ENCODE results near the gene FLYWCH1.
"Not testable (repeated sequence)": the region's sequence is repeated elsewhere in the genome, so short reads cannot be mapped to it uniquely, and the experiment has no call there.

The FLYWCH1 gene

GRCh38 chr16:2905241-2905987, 6.3 kb upstream of the FLYWCH1 start:
- no peak for TF ChIP-seq ZNF8 (CRISPR knock-in tag; IDR thresholded peaks at IDR 0.05)
- no peak for TF ChIP-seq CSDC2 (CRISPR knock-in tag; IDR thresholded peaks at IDR 0.05)
- no peak for TF ChIP-seq ZFP3 (CRISPR knock-in tag; IDR thresholded peaks at IDR 0.05)
- no peak for TF ChIP-seq SNAI2 (CRISPR knock-in tag; IDR thresholded peaks at IDR 0.05)
- no peak for TF ChIP-seq ESRRG (CRISPR knock-in tag; IDR thresholded peaks at IDR 0.05)
- peak; percentile 88 for ATAC-seq

DNA sequence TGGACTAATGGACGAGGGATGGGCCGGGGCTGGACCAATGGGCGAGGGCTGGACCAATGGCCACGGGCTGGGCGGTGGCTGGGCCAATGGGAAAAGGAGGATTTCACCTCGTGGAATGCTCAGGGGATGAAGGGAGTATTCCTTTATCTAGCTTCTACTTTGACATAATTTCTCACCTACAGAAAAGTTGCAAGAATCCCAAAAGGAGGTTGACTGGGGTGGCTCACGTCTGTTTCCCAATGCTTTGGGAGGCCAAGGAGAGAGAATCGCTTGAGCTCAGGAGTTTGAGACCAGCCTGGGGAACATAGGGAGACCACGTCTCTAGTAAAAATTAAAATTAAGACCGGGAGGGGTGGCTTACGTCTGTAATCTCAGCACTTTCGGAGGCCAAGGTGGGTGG, 5.7 kb upstream of the FLYWCH1 start:
- ATAC-seq, result peak; percentile 82
- TF ChIP-seq, protein P1, sequence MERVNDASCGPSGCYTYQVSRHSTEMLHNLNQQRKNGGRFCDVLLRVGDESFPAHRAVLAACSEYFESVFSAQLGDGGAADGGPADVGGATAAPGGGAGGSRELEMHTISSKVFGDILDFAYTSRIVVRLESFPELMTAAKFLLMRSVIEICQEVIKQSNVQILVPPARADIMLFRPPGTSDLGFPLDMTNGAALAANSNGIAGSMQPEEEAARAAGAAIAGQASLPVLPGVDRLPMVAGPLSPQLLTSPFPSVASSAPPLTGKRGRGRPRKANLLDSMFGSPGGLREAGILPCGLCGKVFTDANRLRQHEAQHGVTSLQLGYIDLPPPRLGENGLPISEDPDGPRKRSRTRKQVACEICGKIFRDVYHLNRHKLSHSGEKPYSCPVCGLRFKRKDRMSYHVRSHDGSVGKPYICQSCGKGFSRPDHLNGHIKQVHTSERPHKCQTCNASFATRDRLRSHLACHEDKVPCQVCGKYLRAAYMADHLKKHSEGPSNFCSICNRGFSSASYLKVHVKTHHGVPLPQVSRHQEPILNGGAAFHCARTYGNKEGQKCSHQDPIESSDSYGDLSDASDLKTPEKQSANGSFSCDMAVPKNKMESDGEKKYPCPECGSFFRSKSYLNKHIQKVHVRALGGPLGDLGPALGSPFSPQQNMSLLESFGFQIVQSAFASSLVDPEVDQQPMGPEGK (CRISPR knock-in tag; IDR thresholded peaks at IDR 0.05; ENCODE audit: borderline replicate concordance), result no peak
- no peak for TF ChIP-seq ZNF8 (CRISPR knock-in tag; IDR thresholded peaks at IDR 0.05)
- no peak for TF ChIP-seq OSR1 (CRISPR knock-in tag; IDR thresholded peaks at IDR 0.05)
- TF ChIP-seq, protein P2, sequence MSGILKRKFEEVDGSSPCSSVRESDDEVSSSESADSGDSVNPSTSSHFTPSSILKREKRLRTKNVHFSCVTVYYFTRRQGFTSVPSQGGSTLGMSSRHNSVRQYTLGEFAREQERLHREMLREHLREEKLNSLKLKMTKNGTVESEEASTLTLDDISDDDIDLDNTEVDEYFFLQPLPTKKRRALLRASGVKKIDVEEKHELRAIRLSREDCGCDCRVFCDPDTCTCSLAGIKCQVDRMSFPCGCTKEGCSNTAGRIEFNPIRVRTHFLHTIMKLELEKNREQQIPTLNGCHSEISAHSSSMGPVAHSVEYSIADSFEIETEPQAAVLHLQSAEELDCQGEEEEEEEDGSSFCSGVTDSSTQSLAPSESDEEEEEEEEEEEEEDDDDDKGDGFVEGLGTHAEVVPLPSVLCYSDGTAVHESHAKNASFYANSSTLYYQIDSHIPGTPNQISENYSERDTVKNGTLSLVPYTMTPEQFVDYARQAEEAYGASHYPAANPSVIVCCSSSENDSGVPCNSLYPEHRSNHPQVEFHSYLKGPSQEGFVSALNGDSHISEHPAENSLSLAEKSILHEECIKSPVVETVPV (CRISPR knock-in tag; IDR thresholded peaks at IDR 0.05), result no peak
- TF ChIP-seq ISL1 (CRISPR knock-in tag; IDR thresholded peaks at IDR 0.05), result no peak
- TF ChIP-seq ZFP30 (CRISPR knock-in tag; IDR thresholded peaks at IDR 0.05), result no peak
- no peak for TF ChIP-seq GLIS3 (CRISPR knock-in tag; IDR thresholded peaks at IDR 0.05)
- no peak for TF ChIP-seq ARNTL (CRISPR knock-in tag; IDR thresholded peaks at IDR 0.05; ENCODE audit: borderline replicate concordance, low read depth)
- TF ChIP-seq ESRRG (CRISPR knock-in tag; IDR thresholded peaks at IDR 0.05), result no peak
- no peak for TF ChIP-seq TOX (CRISPR knock-in tag; IDR thresholded peaks at IDR 0.05; ENCODE audit: borderline replicate concordance)
- TF ChIP-seq PPARA (CRISPR knock-in tag; IDR thresholded peaks at IDR 0.05; ENCODE audit: borderline replicate concordance), result no peak
- TF ChIP-seq TSHZ2 (CRISPR knock-in tag; IDR thresholded peaks at IDR 0.05), result no peak
- TF ChIP-seq RARB (CRISPR knock-in tag; IDR thresholded peaks at IDR 0.05), result no peak
- TF ChIP-seq ZNF70 (CRISPR knock-in tag; IDR thresholded peaks at IDR 0.05), result no peak
- TF ChIP-seq CREB5 (CRISPR knock-in tag; IDR thresholded peaks at IDR 0.05; ENCODE audit: low read depth), result no peak
- no peak for TF ChIP-seq ZFP3 (CRISPR knock-in tag; IDR thresholded peaks at IDR 0.05)
- TF ChIP-seq ZC3H10 (CRISPR knock-in tag; IDR thresholded peaks at IDR 0.05), result no peak
- TF ChIP-seq, protein P3, sequence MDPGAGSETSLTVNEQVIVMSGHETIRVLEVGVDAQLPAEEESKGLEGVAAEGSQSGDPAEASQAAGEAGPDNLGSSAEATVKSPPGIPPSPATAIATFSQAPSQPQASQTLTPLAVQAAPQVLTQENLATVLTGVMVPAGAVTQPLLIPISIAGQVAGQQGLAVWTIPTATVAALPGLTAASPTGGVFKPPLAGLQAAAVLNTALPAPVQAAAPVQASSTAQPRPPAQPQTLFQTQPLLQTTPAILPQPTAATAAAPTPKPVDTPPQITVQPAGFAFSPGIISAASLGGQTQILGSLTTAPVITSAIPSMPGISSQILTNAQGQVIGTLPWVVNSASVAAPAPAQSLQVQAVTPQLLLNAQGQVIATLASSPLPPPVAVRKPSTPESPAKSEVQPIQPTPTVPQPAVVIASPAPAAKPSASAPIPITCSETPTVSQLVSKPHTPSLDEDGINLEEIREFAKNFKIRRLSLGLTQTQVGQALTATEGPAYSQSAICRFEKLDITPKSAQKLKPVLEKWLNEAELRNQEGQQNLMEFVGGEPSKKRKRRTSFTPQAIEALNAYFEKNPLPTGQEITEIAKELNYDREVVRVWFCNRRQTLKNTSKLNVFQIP (CRISPR knock-in tag; IDR thresholded peaks at IDR 0.05; ENCODE audit: borderline replicate concordance, low read depth), result no peak

- ATAC-seq, result not testable (repeated sequence)
Measured at GRCh38 chr16:2907084-2907753, 4.5 kb upstream of the FLYWCH1 start.
